H9 (cell line): ENCODE data around the gene HS2ST1. TPM values are rescaled to one million over a fixed set of nuclear protein-coding genes. Genes with fewer than 3 reads are reported as not detected.

Source experiments
- DNase-seq: peaks from one replicate; pipeline ENCODE4 v3.0.0-alpha.2; 2017
- H2AFZ ChIP-seq: one replicate; pipeline ENCODE4 v1.6.1; 2013; ENCODE audit warnings: mild to moderate bottlenecking, low read length, control low read depth, moderate library complexity
- H2AK5ac ChIP-seq: 2 replicates; pipeline ENCODE4 v1.6.1; 2013; ENCODE audit warnings: low read length, control low read depth, mixed read lengths; ENCODE audit not compliant: insufficient read length
- H2BK120ac ChIP-seq: one replicate; pipeline ENCODE4 v1.6.1; 2013; ENCODE audit warnings: low read depth, mild to moderate bottlenecking, low read length, control low read depth, inconsistent platforms; ENCODE audit not compliant: poor library complexity, severe bottlenecking
- H2BK12ac ChIP-seq: 2 replicates; pipeline ENCODE4 v1.6.1; 2013; ENCODE audit warnings: low read length, control low read depth, mixed read lengths, low read depth; ENCODE audit not compliant: insufficient read length
- H2BK15ac ChIP-seq: 2 replicates; pipeline ENCODE4 v1.6.1; 2013; ENCODE audit warnings: low read depth, low read length, control low read depth
- H2BK20ac ChIP-seq: one replicate; pipeline ENCODE4 v1.6.1; 2013; ENCODE audit warnings: low read depth, mild to moderate bottlenecking, low read length, control low read depth, inconsistent platforms; ENCODE audit not compliant: poor library complexity, severe bottlenecking
- H2BK5ac ChIP-seq: 2 replicates; pipeline ENCODE4 v1.6.1; 2013; ENCODE audit warnings: low read length, control low read depth, mixed read lengths; ENCODE audit not compliant: insufficient read length
- H3K14ac ChIP-seq: 2 replicates; pipeline ENCODE4 v1.6.1; 2013; ENCODE audit warnings: low read length, control low read depth; ENCODE audit not compliant: insufficient read depth
- H3K18ac ChIP-seq: 2 replicates; pipeline ENCODE4 v1.6.1; 2013; ENCODE audit warnings: low read depth, mild to moderate bottlenecking, mixed read lengths, low read length, control low read depth; ENCODE audit not compliant: insufficient read length
- H3K23ac ChIP-seq: 2 replicates; pipeline ENCODE4 v1.6.1; 2013; ENCODE audit warnings: low read length, control low read depth, mixed read lengths, low read depth; ENCODE audit not compliant: insufficient read length
- H3K23me2 ChIP-seq: 2 replicates; pipeline ENCODE4 v1.6.1; 2013; ENCODE audit warnings: low read depth, mild to moderate bottlenecking, mixed read lengths, low read length, control low read depth; ENCODE audit not compliant: insufficient read length, poor library complexity, severe bottlenecking
- H3K27ac ChIP-seq: 2 replicates; pipeline ENCODE4 v1.5.1; 2013; ENCODE audit warnings: low read length, control low read depth, mixed read lengths, low read depth; ENCODE audit not compliant: insufficient read length
- H3K27me3 ChIP-seq: 2 replicates; pipeline ENCODE4 v1.6.1; 2013; ENCODE audit warnings: low read length, control low read depth, inconsistent platforms; ENCODE audit not compliant: insufficient read depth
- H3K4ac ChIP-seq: 2 replicates; pipeline ENCODE4 v1.6.1; 2013; ENCODE audit warnings: low read depth, mild to moderate bottlenecking, control low read depth, inconsistent platforms, low read length, moderate library complexity
- H3K4me1 ChIP-seq: 2 replicates; pipeline ENCODE4 v1.6.1; 2013; ENCODE audit warnings: low read length, control low read depth, inconsistent platforms; ENCODE audit not compliant: insufficient read depth
- H3K4me2 ChIP-seq: 2 replicates; pipeline ENCODE4 v1.6.1; 2013; ENCODE audit warnings: low read length, control low read depth, mixed read lengths; ENCODE audit not compliant: insufficient read length, insufficient read depth
- H3K56ac ChIP-seq: 2 replicates; pipeline ENCODE4 v1.6.1; 2013; ENCODE audit warnings: low read depth, mild to moderate bottlenecking, mixed read lengths, low read length, control low read depth; ENCODE audit not compliant: insufficient read length
- H3K79me1 ChIP-seq: 2 replicates; pipeline ENCODE4 v1.6.1; 2013; ENCODE audit warnings: low read depth, mild to moderate bottlenecking, moderate library complexity, low read length, control low read depth, inconsistent platforms; ENCODE audit not compliant: insufficient read depth, poor library complexity, severe bottlenecking
- H3K79me2 ChIP-seq: 2 replicates; pipeline ENCODE4 v1.6.1; 2013; ENCODE audit warnings: low read length, control low read depth, inconsistent platforms; ENCODE audit not compliant: insufficient read depth
- H3K9ac ChIP-seq: 2 replicates; pipeline ENCODE4 v1.6.1; 2013; ENCODE audit warnings: low read length, control low read depth, mixed read lengths; ENCODE audit not compliant: insufficient read length; ENCODE audit errors: extremely low read depth
- H3K9me3 ChIP-seq: one replicate; pipeline ENCODE4 v1.6.1; 2013; ENCODE audit warnings: low read depth, low read length, inconsistent platforms; ENCODE audit not compliant: control insufficient read depth
- H3T11ph ChIP-seq: one replicate; pipeline ENCODE4 v1.6.1; 2013; ENCODE audit warnings: mild to moderate bottlenecking, low read length, control low read depth, inconsistent platforms
- H4K20me1 ChIP-seq: one replicate; pipeline ENCODE4 v1.6.1; 2013; ENCODE audit not compliant: control insufficient read depth, insufficient read length, insufficient read depth
- H4K5ac ChIP-seq: 2 replicates; pipeline ENCODE4 v1.6.1; 2013; ENCODE audit warnings: low read depth, mild to moderate bottlenecking, mixed read lengths, low read length, control low read depth; ENCODE audit not compliant: insufficient read length
- H4K8ac ChIP-seq: replicated peaks from 2 replicates; pipeline ENCODE4 v1.6.1; 2013; ENCODE audit warnings: low read length, control low read depth, mixed read lengths, low read depth; ENCODE audit not compliant: insufficient read length
- H4K91ac ChIP-seq: 2 replicates; pipeline ENCODE4 v1.6.1; 2013; ENCODE audit warnings: low read depth, mild to moderate bottlenecking, moderate library complexity, mixed read lengths, low read length, control low read depth; ENCODE audit not compliant: insufficient read length
- H3K27ac Mint-ChIP-seq, 3 experiments: 2 replicates in 2 of 3; 3 replicates in 1 of 3; pipeline ENCODE4 v1.8.0; 2020 to 2021; ENCODE audit warnings: mixed read lengths in 3 of 3, mild to moderate bottlenecking in 1 of 3, moderate library complexity in 1 of 3
- H3K27me3 Mint-ChIP-seq: 2 replicates; pipeline ENCODE4 v1.8.0; 2021; ENCODE audit warnings: low read depth, mild to moderate bottlenecking, moderate library complexity, mixed read lengths
- H3K36me3 Mint-ChIP-seq, 3 experiments: 2 replicates in 2 of 3; 3 replicates in 1 of 3; pipeline ENCODE4 v1.8.0; 2020 to 2021; ENCODE audit warnings: low read depth in 3 of 3, mixed read lengths in 3 of 3; ENCODE audit not compliant: insufficient read depth in 1 of 3
- H3K4me1 Mint-ChIP-seq, 2 experiments: 2 replicates each; pipeline ENCODE4 v1.8.0; 2020; ENCODE audit warnings: mixed read lengths in 2 of 2
- H3K4me3 Mint-ChIP-seq, 2 experiments: 2 replicates in 1 of 2; 3 replicates in 1 of 2; pipeline ENCODE4 v1.8.0; 2020 to 2021; ENCODE audit warnings: mild to moderate bottlenecking in 2 of 2, mixed read lengths in 2 of 2, moderate library complexity in 1 of 2
- H3K9me3 Mint-ChIP-seq, 2 experiments: 2 replicates in 1 of 2; 3 replicates in 1 of 2; pipeline ENCODE4 v1.8.0; 2020; ENCODE audit warnings: mild to moderate bottlenecking in 2 of 2, mixed read lengths in 2 of 2, moderate library complexity in 1 of 2
- WGBS: extraction: QIAGEN DNeasy Blood & Tissue Kit; methylation state at CpG from one replicate; pipeline ENCODE4 v1.1.7; 2013; ENCODE audit warnings: missing lambda C conversion rate, low lambda C conversion rate, mixed read lengths; ENCODE audit not compliant: insufficient read length; ENCODE audit errors: extremely low coverage; 5-methylcytosine and 5-hydroxymethylcytosine counted together
- total RNA-seq: library from RNA; stranded (reverse); gene quantifications from 2 replicates; pipeline ENCODE4 v1.2.1, GENCODE V29; 2021
- TF ChIP-seq, protein P1 (sequence below): fragments of 200-600 bp; sonication (generic); conservative IDR thresholded peaks from 3 replicates; pipeline ENCODE4 v1.8.0; 2021; ENCODE audit warnings: antibody characterized with exemption, mild to moderate bottlenecking

HS2ST1 gene
- total RNA-seq, 1 experiment from 2014 or later = 20.1 TPM

DNA sequence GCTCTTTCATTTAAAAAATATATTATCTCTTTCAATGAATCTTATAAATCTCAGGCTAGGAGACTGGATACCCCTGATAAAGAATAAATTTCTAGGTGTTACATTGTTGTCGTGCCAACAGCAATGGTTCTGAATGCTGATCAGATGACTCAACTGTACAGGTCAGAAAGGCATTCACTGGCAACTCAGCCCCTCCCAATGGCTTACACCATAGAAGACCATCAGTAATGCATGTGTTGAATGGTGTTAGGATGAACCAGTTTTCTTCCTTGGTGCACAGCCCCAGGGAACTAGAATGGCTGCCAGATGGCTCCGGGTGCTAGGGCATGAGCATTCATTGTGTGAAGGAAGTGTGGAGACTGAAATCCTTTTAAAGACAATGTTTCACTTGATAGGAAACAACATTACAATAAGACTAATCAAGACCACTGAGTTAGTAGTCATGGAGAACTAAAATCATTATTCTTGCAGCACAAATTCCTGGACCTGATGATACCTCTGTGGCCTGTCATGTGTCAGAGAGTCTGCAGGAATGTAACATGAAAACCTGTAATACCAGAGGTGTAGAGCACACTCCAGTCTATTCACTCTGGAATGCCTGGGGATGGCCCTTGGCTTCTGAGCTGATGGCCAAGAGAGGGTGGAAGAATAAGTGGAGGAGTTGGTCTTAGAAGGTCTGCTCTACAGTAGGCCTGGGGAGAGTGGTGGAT is 226.6 kb downstream of the HS2ST1 start:
- H4K5ac ChIP-seq = no peak overlapping the region
- TF ChIP-seq, protein P1, sequence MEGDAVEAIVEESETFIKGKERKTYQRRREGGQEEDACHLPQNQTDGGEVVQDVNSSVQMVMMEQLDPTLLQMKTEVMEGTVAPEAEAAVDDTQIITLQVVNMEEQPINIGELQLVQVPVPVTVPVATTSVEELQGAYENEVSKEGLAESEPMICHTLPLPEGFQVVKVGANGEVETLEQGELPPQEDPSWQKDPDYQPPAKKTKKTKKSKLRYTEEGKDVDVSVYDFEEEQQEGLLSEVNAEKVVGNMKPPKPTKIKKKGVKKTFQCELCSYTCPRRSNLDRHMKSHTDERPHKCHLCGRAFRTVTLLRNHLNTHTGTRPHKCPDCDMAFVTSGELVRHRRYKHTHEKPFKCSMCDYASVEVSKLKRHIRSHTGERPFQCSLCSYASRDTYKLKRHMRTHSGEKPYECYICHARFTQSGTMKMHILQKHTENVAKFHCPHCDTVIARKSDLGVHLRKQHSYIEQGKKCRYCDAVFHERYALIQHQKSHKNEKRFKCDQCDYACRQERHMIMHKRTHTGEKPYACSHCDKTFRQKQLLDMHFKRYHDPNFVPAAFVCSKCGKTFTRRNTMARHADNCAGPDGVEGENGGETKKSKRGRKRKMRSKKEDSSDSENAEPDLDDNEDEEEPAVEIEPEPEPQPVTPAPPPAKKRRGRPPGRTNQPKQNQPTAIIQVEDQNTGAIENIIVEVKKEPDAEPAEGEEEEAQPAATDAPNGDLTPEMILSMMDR = no peak
- no peak overlapping the region for H3K23ac ChIP-seq
- H4K91ac ChIP-seq = no peak overlapping the region
- no peak overlapping the region for H2BK12ac ChIP-seq
- no peaks in the 10 kb centered on the region for H3K9me3 ChIP-seq
- H3K79me1 ChIP-seq = no peaks in the 10 kb centered on the region
- Mint-ChIP-seq H3K4me1 (no peaks in the 10 kb centered on the region), H3K27ac (no peak overlapping the region), H3K4me3 (no peak overlapping the region), H3K9me3 (no peaks in the 10 kb centered on the region), H3K36me3 (no peaks in the 10 kb centered on the region), H3K27me3 (no peaks in the 10 kb centered on the region; the same call in 1 of the 2 replicates)
- H3K56ac ChIP-seq = no peak overlapping the region
- H4K20me1 ChIP-seq = no peaks in the 10 kb centered on the region
- H3K79me2 ChIP-seq = no peaks in the 10 kb centered on the region
- no peak overlapping the region for H2AFZ ChIP-seq
- no peaks in the 10 kb centered on the region for H3K23me2 ChIP-seq
- no CpG with 5 or more reads among the region's 2 CpGs for WGBS
- H3K4me1 ChIP-seq = no peaks in the 10 kb centered on the region
- no peaks in the 10 kb centered on the region for H3K27me3 ChIP-seq
- H3K9ac ChIP-seq = no peak overlapping the region
- H3T11ph ChIP-seq = no peak overlapping the region
- no peak for DNase-seq
- H2BK120ac ChIP-seq = no peak overlapping the region
- no peak overlapping the region for H2BK15ac ChIP-seq
- H3K4me2 ChIP-seq = no peak overlapping the region
- no peak overlapping the region for H2BK20ac ChIP-seq
- no peak overlapping the region for H3K14ac ChIP-seq
- H2AK5ac ChIP-seq = no peak overlapping the region
- no peak overlapping the region for H3K27ac ChIP-seq
- H4K8ac ChIP-seq = no peak overlapping the region
- H3K4ac ChIP-seq = no peak overlapping the region
- H2BK5ac ChIP-seq = no peak overlapping the region
- H3K18ac ChIP-seq = no peak overlapping the region
